Transverse colon (tissue), 4 donors: ENCODE measurements around the gene GFPT2. TPM values are rescaled to one million over a fixed set of nuclear protein-coding genes. Genes with fewer than 3 reads are reported as not detected.

ENCODE experiments used
- DNase-seq: peaks from one replicate; pipeline ENCODE4 v3.0.0-alpha.2; 2019
- H3K27ac ChIP-seq, 4 donors: fragments of 200-600 bp; sonication (generic); 2 replicates each; pipeline ENCODE4 v1.5.1; 2016 to 2018; ENCODE audit warnings: inconsistent platforms in 4 of 4
- H3K27me3 ChIP-seq: fragments of 200-600 bp; sonication (generic); 2 replicates; pipeline ENCODE4 v1.5.1; 2017; ENCODE audit warnings: inconsistent platforms
- H3K36me3 ChIP-seq, 4 donors: fragments of 200-600 bp; sonication (generic); 2 replicates each; pipeline ENCODE4 v1.5.1; 2017 to 2019; ENCODE audit warnings: inconsistent platforms in 4 of 4
- H3K4me1 ChIP-seq, 4 donors: fragments of 200-600 bp; sonication (generic); 2 replicates each; pipeline ENCODE4 v1.5.1; 2017 to 2020; ENCODE audit warnings: inconsistent platforms in 4 of 4
- H3K4me3 ChIP-seq, 4 donors: fragments of 200-600 bp; sonication (generic); 1 replicate in 1 of 4; 2 replicates in 3 of 4; pipeline versions ENCODE4 v1.5.1 to v1.6.1; 2017 to 2019; ENCODE audit warnings: inconsistent platforms in 4 of 4
- H3K9me3 ChIP-seq, 2 donors: fragments of 200-600 bp; sonication (generic); 2 replicates each; pipeline ENCODE4 v1.5.1; 2017 to 2019; ENCODE audit warnings: inconsistent platforms in 2 of 2
- CTCF ChIP-seq, 5 experiments: fragments of 200-600 bp in 3 of 5; fragments of 450-650 bp in 2 of 5; sonication (generic) in 3 of 5; IDR thresholded peaks; 1 replicate in 2 of 5; 2 replicates in 3 of 5; pipeline ENCODE4 v1.5.1; 2016 to 2017; ENCODE audit warnings: antibody characterized with exemption in 5 of 5, inconsistent platforms in 3 of 5, mild to moderate bottlenecking in 2 of 5, moderate library complexity in 1 of 5
- EP300 ChIP-seq: sonication (generic); formaldehyde crosslinking; IDR thresholded peaks from one replicate; pipeline ENCODE4 v1.6.1; 2017; ENCODE audit warnings: antibody characterized with exemption, low read depth
- POLR2A ChIP-seq: fragments of 450-650 bp; IDR thresholded peaks from one replicate; pipeline ENCODE4 v1.6.1; 2016; ENCODE audit warnings: antibody characterized with exemption, mild to moderate bottlenecking, moderate library complexity
- POLR2AphosphoS5 ChIP-seq, 3 donors: sonication (generic); formaldehyde crosslinking; IDR thresholded peaks; one replicate each; pipeline ENCODE4 v1.6.1; 2016; ENCODE audit warnings: antibody characterized with exemption in 3 of 3
- WGBS, 2 donors: methylation state at CpG; one replicate each; pipeline ENCODE4 v1.1.5; 2018; ENCODE audit warnings: low coverage in 1 of 2; 5-methylcytosine and 5-hydroxymethylcytosine counted together
- in situ Hi-C, 4 donors: fragments of 200-750 bp; cut with MboI; loops; one replicate each; pipeline versions ENCODE4 v1.15.0 to v1.15.1; 2017; ENCODE audit warnings: low sequenced_read_pairs in 3 of 4, low pct_ligation_motif_present in 1 of 4, low pct_unique_long_range_greater_than_20kb in 1 of 4
- intact Hi-C: fragments of 100-400 bp; cut with DNase I; formaldehyde crosslinking; loops from one replicate; pipeline ENCODE4 v1.15.1; 2023; ENCODE audit warnings: low total_unique reads
- total RNA-seq, 4 donors: library from RNA; depleted of rRNA; stranded (reverse); fragments of >200 nt; gene quantifications; one replicate each; pipeline ENCODE4 v1.1.0, GENCODE V29; 2016

GFPT2 gene
- total RNA-seq, 4 donors from 2014 or later, result 5.9 to 47.4 (median 11.2) TPM

- no peaks in the 10 kb centered on the region for H3K36me3 ChIP-seq
- TF ChIP-seq POLR2A, result no peak
- TF ChIP-seq POLR2AphosphoS5 (IDR thresholded peaks at IDR 0.05), result no peak
- TF ChIP-seq CTCF (IDR thresholded peaks at IDR 0.05), result no peak
- no peak for TF ChIP-seq EP300
- DNase-seq, result peak; percentile 26
- peak overlapping the region; percentile 86 to 97 (median 93) for H3K4me3 ChIP-seq
- no peaks in the 10 kb centered on the region for H3K9me3 ChIP-seq
- in situ Hi-C loops, result loop anchor here in 1 of 4 donors (25.0 kb wide), 1 partner anchor 196 kb away; the partner anchor contains the start of gene CNOT6
- H3K27ac ChIP-seq, result peak overlapping the region; percentile 58 to 99 (median 84)
- WGBS, 2 donors, result 0% methylated on average over 9 of the region's 68 CpGs; no CpG with 5 or more reads in 1 of the 2 donors
- H3K27me3 ChIP-seq, result no peaks in the 10 kb centered on the region
- H3K4me1 ChIP-seq, result peaks cover 11 to 38% (median 21%) of the 10 kb centered on the region in 4 donors
- intact Hi-C loops, result no loop called here
Measured at GRCh38 chr5:180291234-180291940, 61.7 kb downstream of the GFPT2 start.

GRCh38 chr5:180290568-180291233 lies 62.4 kb downstream of the GFPT2 start:
- intact Hi-C loops, result no loop called here
- Histone ChIP-seq H3K9me3 (no peaks in the 10 kb centered on the region), H3K36me3 (no peaks in the 10 kb centered on the region), H3K4me3 (peak overlapping the region; percentile 86 to 97 (median 93)), H3K4me1 (peaks cover 11 to 38% (median 21%) of the 10 kb centered on the region in 4 donors), H3K27me3 (no peaks in the 10 kb centered on the region), H3K27ac (peak overlapping the region in 2 of 4 donors; percentile 94 to 99)
- DNase-seq, result no peak
- no peak for TF ChIP-seq CTCF (IDR thresholded peaks at IDR 0.05)
- TF ChIP-seq POLR2A, result no peak
- TF ChIP-seq EP300, result no peak
- TF ChIP-seq POLR2AphosphoS5 (IDR thresholded peaks at IDR 0.05), result no peak
- 24 to 25% methylated on average over 7 to 13 of the region's 13 CpGs for WGBS, 2 donors
- in situ Hi-C loops, result loop anchor here in 1 of 4 donors (25.0 kb wide), 1 partner anchor 197 kb away; the partner anchor contains the start of gene CNOT6

GRCh38 chr5:180289966-180290365 lies 63.2 kb downstream of the GFPT2 start:
- intact Hi-C loops, result no loop called here
- no peaks in the 10 kb centered on the region for H3K27me3 ChIP-seq
- WGBS, 2 donors, result 76% methylated on average over 5 of the region's 5 CpGs; no CpG with 5 or more reads in 1 of the 2 donors
- no peak overlapping the region for H3K4me3 ChIP-seq
- TF ChIP-seq EP300 (no peak), POLR2AphosphoS5 (IDR thresholded peaks at IDR 0.05) (no peak)
- no peak for DNase-seq
- in situ Hi-C loops, result loop anchor here in 1 of 4 donors (25.0 kb wide), 1 partner anchor 197 kb away; the partner anchor contains the start of gene CNOT6
- H3K9me3 ChIP-seq, result no peaks in the 10 kb centered on the region
- no peaks in the 10 kb centered on the region for H3K36me3 ChIP-seq
- H3K27ac ChIP-seq, result no peak overlapping the region
- peaks cover 11 to 38% (median 21%) of the 10 kb centered on the region in 4 donors for H3K4me1 ChIP-seq

- intact Hi-C loops, result no loop called here
- no peak overlapping the region for H3K4me3 ChIP-seq
- in situ Hi-C loops, result loop anchor here in 1 of 4 donors (25.0 kb wide), 1 partner anchor 198 kb away; the partner anchor contains the start of gene CNOT6
- no peaks in the 10 kb centered on the region for H3K9me3 ChIP-seq
- peak; percentile 49 for DNase-seq
- TF ChIP-seq POLR2A (no peak), CTCF (IDR thresholded peaks at IDR 0.05) (no peak), EP300 (no peak), POLR2AphosphoS5 (IDR thresholded peaks at IDR 0.05) (no peak)
- no peak overlapping the region for H3K27ac ChIP-seq
- H3K4me1 ChIP-seq, result peaks cover 11 to 38% (median 21%) of the 10 kb centered on the region in 4 donors
- H3K27me3 ChIP-seq, result no peaks in the 10 kb centered on the region
- 47 to 67% methylated on average over 3 of the region's 3 CpGs for WGBS, 2 donors
- no peaks in the 10 kb centered on the region for H3K36me3 ChIP-seq
Measured at GRCh38 chr5:180289433-180289832, 63.7 kb downstream of the GFPT2 start.
